Cerebellar nuclear complex (tissue), 1 donor: Measurements from ENCODE around the gene FOCAD.
"Not testable (repeated sequence)": the region's sequence is repeated elsewhere in the genome, so short reads cannot be mapped to it uniquely, and the experiment has no call there.

ENCODE experiments used
- DNase-seq, 2 experiments: peaks; one replicate each; lab custom pipeline; 2025; lab: John Stamatoyannopoulos, UW

Gene FOCAD

DNA sequence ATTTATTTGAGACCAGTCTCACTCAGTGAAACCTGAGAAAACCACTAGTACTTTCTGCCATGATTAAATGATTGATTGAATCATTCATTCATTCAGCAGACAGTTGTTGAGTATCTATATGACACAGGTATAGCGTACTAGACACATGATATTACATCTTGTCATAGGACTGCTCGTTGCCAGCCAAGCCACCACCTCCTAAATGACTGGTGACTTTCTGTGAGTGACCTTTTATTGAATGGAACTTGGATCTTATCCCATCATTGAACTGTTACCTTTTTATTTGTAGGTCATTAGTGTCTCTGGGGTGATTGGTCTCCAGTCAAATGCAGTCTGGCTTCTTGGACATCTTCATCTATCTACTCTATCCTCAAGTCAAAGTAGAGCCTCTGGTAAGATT, 266.6 kb downstream of the FOCAD start:
- DNase-seq: no peak

DNA sequence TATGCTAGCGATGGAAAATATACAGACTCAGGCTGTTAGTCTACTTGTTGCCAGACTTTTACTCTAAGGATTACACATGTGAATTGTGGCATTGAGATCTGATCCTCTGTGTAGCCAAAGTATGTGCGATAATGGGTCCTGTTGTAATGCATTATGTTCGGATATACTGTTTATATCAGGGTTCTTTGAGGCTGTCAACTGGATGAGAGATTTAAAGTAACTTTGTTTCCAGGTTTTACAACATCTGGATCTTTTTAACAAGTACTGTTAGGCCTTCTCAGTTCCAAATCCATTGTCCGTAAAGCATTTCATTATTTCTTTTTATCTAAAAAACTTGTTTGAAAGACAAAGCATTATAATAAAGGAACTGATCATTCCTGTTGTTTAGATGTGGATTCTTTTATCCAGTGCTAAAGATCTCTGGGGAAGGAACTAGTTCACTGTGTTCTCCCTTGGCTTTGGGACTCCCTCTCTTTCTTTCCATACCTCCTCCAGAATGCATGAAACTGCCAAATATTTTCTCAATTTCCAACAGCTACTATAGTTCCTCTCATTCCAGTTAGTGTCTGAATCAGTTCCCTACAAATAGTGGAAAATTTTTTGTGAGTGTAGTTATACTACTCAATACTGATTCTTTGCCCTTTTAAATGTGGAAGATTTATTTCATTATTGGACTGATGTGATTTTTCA, 278.6 kb downstream of the FOCAD start:
- DNase-seq: no peak

DNA sequence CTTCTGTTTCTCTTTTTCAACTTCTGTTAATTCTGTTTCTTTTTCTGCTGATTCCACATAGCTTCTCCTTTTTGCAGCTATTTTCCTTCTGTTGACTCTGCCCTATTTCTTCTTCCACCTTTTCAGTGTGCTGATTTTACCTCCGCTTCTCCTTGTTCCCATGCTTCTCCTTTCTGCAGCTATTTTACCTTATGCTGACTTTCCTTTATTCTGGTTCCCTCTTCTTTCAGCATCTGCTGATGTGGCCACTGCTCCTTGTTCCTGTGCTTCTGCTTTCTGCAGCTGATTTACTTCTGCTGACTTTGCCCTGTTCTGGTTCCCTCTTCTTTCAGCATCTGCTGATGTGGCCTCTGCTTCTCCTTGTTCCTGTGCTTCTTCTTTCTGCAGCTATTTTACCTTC, 288.6 kb downstream of the FOCAD start:
- DNase-seq: no peak

DNA sequence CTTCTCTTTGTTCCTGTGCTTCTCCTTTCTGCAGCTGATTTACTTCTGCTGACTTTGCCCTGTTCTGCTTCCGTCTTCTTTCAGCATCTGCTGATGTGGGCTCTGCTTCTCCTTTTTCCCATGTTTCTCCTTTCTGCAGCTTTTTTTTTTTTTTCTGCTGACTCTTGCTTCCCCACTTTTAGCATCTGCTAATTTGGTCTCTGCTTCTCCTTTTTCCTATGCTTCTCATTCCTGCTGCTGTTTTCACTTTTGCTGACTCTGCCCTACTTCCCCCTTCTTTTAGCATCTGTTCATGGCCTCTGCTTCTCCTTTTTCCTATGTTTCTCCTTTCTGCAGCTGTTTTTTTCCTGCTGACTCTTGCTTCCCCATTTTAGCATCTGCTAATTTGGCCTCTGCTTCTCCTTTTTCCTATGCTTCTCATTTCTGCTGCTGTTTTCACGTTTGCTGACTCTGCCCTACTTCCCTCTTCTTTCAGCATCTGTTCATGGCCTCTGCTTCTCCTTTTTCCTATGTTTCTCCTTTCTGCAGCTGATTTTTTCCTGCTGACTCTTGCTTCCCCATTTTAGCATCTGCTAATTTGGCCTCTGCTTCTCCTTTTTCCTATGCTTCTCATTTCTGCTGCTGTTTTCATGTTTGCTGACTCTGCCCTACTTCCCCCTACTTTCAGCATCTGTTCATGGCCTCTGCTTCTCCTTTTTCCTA, 289.3 kb downstream of the FOCAD start:
- not testable (repeated sequence) for DNase-seq

DNA sequence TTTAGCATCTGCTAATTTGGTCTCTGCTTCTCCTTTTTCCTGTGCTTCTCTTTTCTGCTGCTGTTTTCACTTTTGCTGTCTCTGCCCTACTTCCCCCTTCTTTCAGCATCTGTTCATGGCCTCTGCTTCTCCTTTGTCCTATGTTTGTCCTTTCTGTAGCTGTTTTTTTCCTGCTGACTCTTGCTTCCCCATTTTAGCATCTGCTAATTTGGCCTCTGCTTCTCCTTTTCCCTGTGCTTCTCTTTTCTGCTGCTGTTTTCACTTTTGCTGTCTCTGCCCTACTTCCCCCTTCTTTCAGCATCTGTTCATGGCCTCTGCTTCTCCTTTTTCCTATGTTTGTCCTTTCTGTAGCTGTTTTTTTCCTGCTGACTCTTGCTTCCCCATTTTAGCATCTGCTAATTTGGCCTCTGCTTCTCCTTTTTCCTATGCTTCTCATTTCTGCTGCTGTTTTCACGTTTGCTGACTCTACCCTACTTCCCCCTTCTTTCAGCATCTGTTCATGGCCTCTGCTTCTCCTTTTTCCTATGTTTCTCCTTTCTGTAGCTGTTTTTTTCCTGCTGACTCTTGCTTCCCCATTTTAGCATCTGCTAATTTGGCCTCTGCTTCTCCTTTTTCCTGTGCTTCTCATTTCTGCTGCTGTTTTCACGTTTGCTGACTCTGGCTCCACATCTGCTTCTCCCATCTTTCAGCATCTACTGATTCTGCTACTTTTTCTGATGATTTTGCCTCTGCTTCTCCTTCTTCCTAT, 290.3 kb downstream of the FOCAD start:
- not testable (repeated sequence) for DNase-seq

DNA sequence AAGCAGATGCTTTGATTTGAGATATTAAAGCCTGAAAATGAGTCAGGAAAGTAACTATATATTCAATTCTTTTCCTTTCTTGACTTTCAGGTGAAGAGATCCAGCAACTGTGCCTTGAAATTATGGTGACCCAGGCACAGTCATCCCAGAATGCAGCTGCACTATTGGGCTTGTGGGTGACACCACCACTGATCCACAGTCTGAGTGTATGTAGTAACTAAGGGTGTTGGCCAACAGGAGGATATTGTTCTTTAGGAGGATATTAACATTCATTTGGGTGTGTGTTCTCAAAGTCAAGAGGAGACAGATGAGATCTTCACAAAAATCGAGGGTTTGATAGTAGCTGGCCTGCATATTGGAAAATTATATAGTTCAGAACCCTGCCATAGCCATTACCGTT, 294.2 kb downstream of the FOCAD start:
- no peak for DNase-seq

DNA sequence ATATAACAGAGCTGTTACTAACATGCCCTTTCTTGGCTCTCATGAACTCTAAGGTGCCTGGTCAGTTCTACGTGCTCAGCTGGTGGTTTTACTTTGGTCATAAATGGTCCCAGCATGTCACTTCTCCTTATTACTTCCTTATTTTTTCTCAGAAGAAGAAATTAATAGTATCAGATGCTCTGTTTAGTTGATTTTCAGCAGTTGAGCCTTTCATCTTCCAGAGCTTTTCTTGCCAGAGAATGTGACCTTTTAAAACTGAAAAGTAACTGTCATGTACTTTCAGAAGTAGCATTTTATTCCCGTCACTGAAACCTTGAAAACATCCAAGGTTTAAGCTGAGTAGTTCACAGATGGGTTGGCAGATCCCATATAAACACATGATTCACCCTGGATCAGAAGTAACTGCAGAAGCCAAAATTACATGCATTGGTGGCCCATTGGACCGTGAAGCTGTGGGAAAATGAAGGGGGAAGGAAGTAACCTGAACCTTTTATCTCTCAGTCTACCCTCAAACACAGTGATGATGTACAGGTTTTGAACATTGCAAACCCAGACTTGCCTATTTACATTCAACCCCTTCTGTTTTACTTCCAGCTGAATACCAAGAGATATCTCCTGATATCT, 296.9 kb downstream of the FOCAD start:
- no peak for DNase-seq

DNA sequence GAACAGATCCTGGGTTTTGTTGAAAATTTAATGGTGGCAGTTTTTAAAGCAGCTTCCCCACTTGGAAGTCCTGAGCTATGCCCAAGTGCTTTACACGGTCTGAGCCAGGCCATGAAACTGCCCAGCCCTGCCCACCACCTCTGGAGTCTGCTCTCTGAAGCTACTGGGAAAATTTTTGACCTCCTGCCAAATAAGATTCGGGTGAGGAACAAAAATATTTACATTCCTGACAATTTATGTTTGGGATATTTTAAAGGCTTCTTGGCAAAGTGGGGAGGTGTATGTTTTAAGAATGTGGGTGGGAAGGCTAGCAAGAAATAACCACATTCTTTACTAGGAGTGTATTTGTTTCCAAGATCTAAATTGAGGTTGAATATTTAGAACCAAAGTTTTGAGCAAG, 297.4 kb downstream of the FOCAD start:
- DNase-seq: no peak

DNA sequence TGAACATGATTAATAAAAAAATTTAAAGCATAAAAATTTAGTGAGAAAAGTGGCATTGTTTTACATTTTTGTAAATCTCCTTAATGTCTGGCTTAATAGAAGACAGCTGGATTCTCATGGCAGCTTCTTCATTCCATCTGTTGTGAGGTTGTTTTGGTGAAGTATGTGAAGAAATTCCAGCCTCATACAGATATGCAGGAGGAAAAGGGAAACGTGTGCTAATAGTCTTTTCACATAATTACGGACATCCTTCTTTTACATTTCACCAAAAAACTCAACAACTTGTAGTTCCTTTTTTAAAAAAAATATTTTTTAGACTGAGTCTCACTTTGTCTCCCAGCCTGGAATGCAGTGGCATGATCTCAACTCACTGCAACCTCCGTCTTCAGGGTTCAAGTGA, 300.4 kb downstream of the FOCAD start:
- DNase-seq: no peak

DNA sequence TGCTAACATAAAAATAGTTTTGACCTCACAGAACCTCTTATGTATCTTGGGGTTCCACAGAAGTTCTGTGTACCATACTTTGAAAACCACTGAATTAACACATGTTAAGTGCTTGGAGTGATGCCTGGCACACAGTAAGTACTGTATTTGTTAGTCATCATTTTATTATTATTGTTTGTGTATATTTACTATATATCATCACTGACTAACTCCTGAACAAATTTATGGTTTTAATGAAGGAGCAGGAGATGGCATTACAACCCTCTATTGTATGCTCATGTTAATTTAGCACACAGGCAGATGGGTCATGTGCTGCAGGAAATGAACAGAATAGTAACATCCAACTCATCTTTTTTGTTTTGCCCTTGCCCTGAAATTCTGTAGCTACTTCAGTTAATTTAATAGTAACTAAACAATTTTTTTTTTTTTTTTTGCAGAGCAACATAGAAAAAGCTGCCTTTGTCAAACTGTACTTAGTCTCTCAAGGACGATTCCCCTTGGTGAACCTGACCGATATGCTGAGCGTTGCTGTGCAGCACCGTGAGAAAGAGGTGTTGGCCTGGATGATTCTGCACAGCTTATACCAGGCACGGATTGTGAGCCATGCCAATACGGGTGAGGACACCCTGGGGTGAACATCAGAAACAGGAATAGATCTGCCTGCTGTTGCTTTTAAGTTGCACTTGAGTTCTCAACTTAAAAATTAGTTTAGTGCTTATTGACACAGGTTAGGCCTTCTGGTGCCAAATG, 302.0 kb downstream of the FOCAD start:
- peak in 1 of 2 experiments; percentile 17 for DNase-seq

DNA sequence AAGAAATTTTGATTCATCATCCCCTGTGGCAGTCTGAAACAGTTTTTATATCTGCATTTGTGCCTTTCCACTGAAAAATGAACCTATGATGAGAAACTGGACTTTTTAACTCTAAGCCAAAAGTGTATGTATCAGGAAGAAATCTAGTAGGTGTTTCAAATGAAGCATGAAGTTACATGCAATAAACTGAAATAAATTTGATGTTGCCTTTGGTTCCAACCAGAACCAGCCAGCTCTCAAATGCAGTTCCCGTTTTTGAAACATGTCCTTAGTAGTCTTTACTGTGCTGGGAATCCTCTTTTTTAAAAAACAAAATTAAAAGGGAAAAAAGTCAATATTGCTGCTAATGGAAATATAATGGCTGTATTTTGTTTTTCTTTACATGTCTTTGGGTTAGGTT, 303.5 kb downstream of the FOCAD start:
- no peak for DNase-seq

DNA sequence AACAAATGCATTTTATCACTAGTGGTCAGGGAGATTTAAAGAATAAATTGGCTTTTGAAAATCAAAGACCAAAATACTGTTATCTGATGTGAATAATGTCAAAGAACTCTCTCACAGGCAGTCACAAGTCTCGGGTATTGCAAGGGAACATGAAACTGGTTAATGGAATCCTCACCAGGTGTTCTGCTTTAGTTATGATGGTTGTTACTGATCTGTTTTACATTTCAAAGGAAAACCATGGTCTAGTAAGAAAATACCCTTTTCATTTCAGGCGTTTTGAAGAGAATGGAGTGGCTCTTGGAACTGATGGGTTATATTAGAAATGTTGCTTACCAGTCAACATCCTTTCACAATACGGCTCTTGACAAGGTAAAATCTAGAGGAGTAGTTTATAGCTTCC, 304.0 kb downstream of the FOCAD start:
- no peak for DNase-seq

DNA sequence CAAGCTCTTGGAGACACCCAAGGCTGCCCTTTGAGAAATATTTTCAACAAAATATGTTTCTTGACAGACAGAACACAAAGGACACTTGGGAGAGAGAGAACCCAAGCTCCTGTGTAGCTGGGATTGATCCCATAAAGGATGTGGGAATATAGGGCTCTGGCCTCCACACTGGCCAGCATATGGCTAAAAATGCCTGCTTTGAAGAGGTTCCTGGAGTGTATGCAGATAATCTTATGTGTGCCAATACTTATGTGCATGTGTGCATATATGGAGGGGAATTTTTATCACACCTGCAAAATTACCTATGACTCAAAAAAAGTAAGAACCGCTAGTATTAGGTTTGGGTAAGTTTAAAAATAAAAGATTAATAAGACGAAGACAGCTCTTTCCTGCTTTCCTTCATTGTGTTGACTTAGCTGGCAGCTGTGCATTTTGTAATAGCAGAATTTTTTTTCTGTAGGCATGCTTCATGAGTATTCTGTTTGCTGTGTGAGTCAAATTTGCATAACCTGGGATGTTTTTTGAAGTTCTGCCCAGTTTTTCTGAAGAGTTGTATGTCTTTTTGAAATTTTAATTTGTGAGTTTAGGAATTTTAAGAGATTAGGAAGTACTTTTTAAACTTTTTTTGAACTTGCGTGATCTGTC, 304.7 kb downstream of the FOCAD start:
- no peak for DNase-seq

DNA sequence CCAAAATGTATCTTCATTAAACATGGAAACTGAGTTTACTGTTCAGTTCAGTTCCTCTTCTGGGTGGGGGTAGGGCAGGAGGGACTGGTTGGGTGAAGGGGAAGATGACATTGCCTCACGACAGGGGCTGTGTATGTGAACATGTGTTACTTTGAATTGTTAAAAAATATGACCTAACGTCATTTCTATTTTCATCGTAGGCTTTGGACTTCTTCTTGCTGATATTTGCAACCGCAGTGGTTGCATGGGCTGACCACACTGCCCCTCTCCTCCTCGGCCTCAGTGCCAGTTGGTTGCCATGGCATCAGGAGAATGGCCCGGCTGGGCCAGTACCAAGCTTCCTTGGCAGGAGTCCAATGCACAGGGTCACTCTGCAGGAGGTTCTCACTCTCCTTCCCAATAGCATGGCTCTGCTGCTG, 305.9 kb downstream of the FOCAD start:
- DNase-seq: peak; percentile 89 to 99

DNA sequence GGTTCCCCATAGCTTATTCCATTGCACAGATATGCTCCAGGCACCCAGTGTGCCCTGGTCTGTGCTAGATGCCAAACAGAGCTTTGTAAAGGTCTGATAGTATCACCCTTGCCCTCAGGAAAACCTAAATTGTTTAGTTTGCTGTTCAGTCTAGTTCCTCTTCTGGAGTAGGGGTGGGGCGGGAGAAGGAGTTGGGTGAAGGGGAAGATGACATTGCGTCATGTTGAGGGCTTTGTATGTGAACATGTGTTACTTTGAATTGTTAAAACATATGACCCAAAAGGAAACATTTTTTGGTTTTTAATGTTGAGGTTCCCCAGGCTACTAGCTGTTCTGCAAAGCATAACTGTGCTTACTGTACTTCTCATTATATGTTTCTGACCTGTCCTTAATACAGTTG, 306.8 kb downstream of the FOCAD start:
- DNase-seq: no peak

DNA sequence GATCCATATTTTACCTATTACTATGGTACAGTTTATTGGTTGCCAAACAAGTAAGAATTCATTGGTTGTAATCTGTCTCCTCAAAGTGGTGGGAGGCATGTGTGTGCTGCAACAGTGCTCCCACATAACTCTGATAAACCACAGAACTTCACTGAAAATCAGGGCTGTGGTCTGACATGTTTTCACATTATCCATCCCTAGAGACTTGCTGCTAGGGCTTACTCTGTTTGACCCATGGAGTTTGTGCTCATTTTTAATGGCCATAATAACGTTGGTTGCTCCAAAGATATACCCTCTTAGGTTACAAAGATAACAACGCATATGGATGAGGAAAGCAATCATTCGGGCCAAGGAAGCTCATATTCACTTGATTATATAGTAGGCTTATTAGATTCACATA, 310.4 kb downstream of the FOCAD start:
- no peak for DNase-seq

DNA sequence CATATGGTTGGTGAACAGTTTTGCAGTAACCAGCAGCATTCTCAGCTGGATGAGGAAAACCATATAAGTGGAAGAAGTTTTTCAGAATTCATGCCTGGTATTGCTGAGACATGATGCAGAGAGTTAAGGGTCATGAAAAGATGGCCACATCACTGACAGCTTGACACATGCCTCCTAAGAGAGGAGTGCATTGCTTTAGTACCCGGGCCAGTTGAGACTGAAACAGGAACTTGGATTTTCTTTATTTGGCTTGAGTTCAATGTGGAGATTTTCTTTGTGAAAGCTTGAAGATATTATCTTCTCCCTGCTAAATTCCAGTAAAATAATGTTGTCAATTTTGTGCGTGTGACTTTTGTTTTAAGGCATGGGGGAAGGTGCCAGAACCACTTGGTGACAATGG, 311.6 kb downstream of the FOCAD start:
- DNase-seq: no peak

DNA sequence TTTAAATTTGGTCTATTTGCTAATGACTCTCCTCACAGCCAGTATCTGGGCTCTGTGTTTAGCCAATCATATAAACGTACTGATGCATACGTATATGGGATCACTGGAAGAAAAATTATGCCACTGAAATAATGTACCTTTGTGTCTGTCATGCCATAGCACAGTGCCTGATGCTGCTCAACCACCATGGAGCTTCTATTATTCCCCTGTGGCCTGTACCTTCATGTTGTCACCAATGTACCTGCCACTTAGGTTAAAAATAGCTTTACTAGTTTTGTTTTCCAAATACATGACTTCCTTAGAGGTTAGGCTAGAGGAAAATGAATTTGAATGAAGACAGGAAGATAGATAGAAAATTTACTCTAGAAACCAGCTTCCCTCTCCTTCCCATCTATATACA, 312.8 kb downstream of the FOCAD start:
- DNase-seq: no peak

DNA sequence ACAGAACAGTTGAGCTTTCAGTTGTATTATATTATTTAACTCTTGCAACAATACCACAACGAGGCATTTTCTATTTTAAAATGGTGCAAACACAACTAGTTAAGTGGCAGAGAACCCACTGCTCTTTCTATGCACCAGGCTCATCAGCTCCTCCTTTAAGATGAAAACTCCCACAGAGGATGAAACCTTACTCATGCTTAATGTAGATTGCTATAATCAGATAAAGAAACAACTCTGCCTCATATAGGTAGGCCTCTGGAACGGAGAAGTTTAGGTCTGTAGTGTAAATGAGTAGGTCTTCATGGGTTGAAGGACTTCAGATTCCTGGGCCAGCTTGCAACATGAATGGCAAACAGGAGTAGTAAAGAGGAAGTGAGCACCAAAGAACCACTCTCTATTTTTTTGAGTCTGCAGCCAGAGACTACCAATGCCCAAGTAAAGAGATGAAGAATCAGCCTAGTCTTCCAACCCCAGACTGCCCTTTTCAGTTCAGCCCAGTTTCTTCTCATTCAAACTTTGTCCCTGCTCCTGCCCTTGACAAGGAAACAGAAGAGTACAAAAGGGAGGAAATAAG, 313.5 kb downstream of the FOCAD start:
- DNase-seq: no peak

DNA sequence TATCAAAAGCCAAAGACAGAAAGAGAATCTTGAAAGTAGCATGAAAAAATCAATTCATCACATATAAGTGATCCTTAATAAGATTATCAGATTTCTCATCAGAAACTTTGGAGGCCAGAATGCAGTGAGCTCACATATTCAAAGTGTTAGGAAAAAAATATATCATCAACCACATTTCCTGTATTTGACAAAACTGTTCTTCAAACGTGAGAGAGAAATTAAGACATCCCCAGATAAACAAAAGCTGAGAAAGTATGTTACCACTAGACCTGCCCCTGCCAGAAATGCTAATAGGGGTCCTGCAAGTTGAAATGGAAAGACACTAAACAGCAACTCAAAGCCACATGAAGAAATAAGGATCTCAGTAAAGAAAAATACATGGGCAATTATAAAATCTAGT, 317.5 kb downstream of the FOCAD start:
- no peak for DNase-seq

DNA sequence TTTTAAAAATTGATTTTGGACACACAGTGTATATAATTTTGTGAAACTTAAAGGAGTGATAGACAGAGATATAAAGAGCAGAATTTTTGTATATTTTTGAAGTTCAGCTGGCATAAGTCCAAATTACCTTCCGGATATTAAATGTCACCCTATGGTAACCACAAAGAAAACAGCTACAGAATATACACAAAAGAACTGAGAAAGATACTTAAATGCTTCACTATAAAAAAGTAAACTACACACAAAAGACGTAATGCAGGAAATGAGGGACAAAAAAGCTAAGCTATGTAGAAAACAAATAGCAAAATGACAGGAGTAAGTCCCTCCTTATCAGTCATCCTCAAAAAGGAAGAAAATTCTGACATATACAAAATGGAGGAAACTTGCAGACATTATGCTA, 318.0 kb downstream of the FOCAD start:
- DNase-seq: no peak
